Mucosa of gallbladder (tissue), 1 donor: ENCODE results near the gene ANAPC2. TPM values are rescaled to one million over a fixed set of nuclear protein-coding genes. Genes with fewer than 3 reads are reported as not detected.

Experiments
- DNase-seq: peaks from one replicate; pipeline ENCODE4 v3.0.0-alpha.2; 2020; ENCODE audit warnings: low spot score
- total RNA-seq: library from RNA; stranded (reverse); gene quantifications from one replicate; pipeline ENCODE4 v1.2.1, GENCODE V29; 2021
- donor health status: DM: no; HTN: no; CAD: no.

Gene ANAPC2
- total RNA-seq, 1 donor from 2014 or later, result 64.6 TPM

GRCh38 chr9:137193771-137194170 lies 5.4 kb upstream of the ANAPC2 start:
- no peak for DNase-seq

- no peak for DNase-seq
Measured at GRCh38 chr9:137192859-137193258, 4.5 kb upstream of the ANAPC2 start.

GRCh38 chr9:137192448-137192780 lies 4.1 kb upstream of the ANAPC2 start:
- DNase-seq, result no peak

DNA sequence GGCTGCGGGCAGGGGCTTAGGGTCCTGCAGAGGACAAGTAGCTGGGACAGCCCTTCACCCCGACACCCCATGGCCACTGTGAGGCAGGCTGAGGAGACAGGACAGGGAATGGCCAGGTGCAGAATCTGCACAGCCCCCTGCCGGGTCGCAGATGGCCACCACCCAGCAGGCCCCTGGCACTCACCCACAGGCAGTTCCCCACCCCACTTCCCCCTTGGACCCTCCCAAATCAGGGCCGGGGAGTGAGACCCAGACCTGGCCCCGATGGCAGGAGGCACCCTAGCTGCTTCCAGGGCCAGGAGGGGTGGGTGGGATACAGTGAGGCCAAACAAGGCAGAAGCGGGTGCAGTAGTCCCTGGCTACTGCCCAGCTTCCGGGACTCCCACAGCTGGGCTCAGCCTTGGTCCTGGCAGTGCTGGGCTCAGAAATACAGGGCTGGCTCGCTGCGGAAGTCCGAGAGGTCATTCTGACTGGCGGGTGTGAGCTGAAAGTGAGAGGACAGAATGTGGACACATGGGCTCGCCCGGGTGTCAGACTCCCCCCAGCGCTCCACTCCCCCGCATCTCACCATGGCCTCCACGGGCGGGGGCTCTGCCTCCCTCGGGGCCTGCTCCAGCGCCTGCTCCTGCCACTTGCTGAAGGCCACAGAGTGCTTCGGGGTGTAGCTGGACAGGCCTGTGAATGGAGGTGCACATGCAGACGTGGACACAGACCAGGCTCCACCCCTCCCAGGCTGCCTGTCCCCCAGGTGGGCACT lies 3.5 kb upstream of the ANAPC2 start:
- DNase-seq, result no peak

DNA sequence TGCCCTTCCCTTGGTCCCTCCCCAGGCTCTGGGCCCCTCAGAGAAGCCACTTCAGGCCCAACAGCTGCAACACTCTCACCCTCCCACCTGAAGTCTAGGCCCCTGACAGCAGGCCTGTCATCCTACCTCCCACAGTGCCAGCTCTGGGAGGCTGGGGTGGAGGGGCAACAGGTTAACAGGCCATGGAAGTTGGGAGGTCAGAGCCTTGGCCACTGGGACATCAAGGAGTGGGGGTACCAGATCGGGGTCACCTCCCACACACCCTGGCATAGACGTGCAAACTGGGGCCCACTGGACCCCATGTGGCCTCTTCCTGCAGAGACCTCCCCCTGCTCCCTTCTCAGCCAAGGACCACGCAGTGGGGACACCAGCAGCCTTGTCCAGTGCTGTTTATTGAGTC lies 2.9 kb upstream of the ANAPC2 start:
- no peak for DNase-seq

DNA sequence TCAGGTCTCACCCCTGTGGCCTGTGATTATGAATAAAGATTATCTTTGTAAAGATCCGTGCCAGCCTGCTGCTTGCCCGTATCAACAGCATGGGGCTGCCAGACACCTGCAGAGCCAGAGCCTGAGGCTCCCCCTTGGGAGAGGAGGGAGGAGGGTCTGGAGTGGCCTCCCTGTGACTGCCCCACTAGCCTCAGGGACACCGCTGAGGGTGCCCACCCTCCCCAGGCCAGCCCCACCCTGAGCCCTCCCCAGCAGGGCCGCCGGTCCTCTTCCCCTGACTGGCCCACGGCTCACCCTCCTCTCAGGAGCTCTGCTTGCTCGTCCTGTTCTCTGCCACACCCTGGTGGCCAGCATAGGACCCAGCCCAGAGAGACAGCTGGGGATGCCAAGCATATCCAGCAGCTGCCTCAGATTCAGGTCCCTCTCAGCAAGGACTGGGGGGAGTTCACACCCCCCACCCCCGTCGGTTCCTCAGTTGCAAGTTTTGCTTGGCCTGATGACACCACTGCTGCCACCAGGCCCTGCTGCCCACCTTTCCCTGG lies 2.0 kb upstream of the ANAPC2 start:
- no peak for DNase-seq

- no peak for DNase-seq
Measured at GRCh38 chr9:137189297-137190295, 1.2 kb upstream of the ANAPC2 start.

DNA sequence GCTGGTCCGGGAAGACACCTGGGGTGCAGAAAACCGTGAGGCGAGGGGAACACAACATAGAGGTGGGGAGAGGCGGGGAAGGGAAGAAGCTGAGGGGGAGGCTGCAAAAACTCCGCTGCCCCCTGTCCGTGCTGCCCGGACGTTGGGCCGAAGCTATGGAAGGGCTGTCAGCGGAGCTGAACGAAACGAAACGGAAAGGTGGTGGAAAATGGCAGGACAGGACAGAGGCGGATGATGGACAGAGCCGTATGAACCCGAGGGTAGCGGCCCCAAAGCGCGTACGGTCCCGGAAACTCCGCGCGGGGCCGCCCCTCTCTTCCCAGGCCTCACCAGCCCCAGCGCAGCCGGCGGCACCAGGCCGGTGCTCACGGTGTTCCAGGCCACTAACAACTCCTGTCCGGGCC lies 272 bp downstream of the ANAPC2 start:
- no peak for DNase-seq

GRCh38 chr9:137187386-137187785 lies 974 bp downstream of the ANAPC2 start:
- no peak for DNase-seq

DNA sequence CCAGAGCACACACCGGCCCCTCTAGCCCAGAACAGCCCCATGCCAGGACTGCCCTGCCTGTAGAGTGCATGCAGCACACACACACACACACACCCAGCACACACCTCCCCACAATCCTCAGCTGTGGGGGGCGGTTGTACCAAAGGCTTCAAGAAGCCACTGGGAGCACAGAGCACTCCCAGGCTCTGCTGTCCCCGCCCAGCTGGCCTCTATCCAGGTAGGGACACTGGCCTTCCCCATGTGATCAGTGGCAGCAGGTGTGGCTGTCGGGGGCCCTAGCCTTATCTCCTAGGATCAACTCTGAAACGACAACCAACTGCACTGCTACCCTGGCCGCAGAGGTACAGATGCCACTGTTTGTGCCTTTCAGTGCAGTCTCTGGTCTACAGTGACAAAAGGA lies 2.0 kb downstream of the ANAPC2 start:
- DNase-seq, result no peak

DNA sequence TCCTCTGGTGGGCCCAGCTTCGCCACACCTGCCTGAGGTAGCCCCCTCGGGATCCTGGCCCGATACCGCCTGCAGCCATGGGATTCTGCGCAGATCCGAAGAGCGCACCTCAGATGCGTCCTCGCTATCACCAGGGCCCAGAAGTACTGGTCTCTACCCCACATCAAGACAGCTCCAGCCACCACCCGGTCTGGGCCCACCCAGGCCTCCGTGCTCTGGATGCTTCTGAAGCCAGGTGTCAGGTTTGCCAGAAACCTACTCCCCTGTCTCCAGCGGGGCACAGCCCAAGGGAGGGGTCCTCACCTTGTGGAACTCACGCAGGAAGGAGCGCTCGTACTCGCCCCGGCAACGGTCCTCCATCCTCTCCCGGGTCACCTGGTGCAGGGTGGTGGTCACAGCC lies 2.4 kb downstream of the ANAPC2 start:
- no peak for DNase-seq

GRCh38 chr9:137184881-137185660 lies 3.3 kb downstream of the ANAPC2 start:
- DNase-seq, result no peak

- DNase-seq, result no peak
Measured at GRCh38 chr9:137183980-137184595, 4.3 kb downstream of the ANAPC2 start.

DNA sequence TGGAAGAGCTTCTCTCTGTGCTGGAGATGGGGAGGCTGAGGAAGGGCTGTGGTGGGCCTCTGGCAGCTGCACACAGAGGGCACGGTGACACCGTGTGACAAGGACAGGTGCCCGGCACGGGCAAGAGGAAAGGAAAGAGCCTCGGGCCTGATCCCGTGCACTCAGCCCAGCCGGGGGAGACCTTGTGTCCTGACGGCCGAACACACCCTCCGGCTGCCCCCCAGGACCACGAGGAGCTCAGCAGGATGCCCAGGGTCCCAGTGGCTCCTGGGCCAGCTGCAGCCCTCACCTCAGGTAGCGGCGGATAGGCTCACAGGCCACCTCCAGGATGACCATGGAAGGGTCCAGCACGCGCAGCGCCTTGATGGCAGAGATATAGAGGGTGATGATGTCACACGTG lies 5.5 kb downstream of the ANAPC2 start:
- no peak for DNase-seq

- no peak for DNase-seq
Measured at GRCh38 chr9:137181680-137182079, 6.7 kb downstream of the ANAPC2 start.

GRCh38 chr9:137180491-137180890 lies 7.9 kb downstream of the ANAPC2 start:
- no peak for DNase-seq

GRCh38 chr9:137179761-137180160 lies 8.6 kb downstream of the ANAPC2 start:
- no peak for DNase-seq

DNA sequence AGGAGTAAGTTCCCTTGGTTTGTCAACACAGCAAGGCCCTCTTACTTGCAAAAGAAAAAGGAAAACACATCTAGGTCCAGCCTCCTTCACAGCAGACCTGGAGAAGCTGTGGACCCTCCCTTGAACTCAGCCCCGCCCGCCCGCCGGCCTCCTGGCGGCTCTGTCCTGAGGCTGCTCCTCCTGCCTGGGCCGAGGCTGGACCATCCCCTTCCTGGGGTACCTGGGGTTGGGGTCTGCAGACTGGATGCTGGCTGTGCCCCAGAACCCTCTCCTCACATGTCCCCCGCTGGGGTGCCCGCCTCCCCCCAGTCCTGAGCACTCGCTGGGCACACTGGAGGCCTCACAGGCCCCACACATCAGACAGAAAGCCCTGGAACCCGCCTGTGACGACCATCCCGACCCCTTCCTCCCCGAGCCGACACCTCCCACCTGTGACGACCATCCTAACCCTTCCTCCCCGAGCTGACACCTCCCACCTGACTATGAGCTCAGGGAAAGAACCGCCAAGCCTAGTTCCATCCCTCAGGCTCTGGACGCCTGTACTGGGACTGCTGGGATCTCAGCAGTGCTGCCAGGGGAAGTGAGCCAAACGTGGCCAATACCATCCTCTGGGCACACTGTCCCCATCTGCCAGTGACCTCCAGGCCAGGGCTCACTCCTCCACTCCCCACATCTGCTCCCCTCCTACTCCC lies 9.3 kb downstream of the ANAPC2 start:
- no peak for DNase-seq

DNA sequence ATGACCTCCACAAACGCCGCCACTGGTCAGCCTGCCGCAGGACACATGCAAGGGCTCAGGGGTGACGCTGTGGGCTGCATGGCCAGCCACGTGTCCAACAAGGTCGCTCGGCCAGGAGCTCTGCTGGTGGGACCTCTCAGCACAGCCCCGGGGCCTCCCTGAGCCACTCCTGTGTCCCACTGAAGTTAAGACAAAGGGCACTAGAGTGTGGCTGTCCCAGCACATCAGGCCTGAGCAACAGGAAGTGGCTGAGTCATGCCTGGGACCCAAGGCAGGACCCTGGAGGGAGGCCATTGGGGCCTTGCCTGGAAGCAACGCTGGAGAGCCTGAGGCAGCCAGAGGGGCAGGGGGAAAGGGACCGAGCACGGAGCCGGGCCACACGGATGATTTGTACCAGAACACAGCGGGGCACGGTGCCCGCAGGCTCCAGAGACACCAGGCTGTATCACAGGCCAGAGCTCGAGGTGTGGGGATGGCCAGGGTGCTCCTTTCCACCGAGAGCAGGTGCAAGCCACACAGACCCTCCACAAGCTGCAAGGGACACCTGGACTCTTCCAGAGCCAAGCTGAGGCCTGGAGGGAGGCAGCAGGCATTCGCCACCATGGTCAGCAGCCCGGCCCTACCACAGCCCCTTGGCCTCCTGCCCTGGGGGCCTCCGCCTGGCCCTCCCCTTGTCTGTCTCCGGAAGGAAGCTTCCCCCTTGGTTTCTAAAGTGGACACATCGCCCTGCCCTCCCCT lies 10.0 kb downstream of the ANAPC2 start:
- DNase-seq, result no peak
